ENCODE measurements around the gene GIPC2. TPM values are rescaled to one million over a fixed set of nuclear protein-coding genes. Genes with fewer than 3 reads are reported as not detected.

The GIPC2 gene
- total and polyA plus RNA-seq, 9 of the 15 experiments (the other 6 are each of a cell fraction or from before 2014, with no cell fraction given): 0.01 to 0.05 (median 0.04) TPM; not detected in 3

GRCh38 chr1:78004719-78005447, 40.9 kb upstream of the GIPC2 start, which contains the start of gene DNAJB4 (continued):
- TF ChIP-seq ZNF740 (CRISPR knock-in tag; IDR thresholded peaks at IDR 0.05) (no peak), ZNF740 (tag; IDR thresholded peaks at IDR 0.05) (no peak), RB1 (IDR thresholded peaks at IDR 0.05; ENCODE audit: low read depth) (no peak), SRSF7 (optimal IDR thresholded peaks at IDR 0.05; ENCODE audit: low read depth, low read length) (no peak), POLR2AphosphoS5 (IDR thresholded peaks at IDR 0.05; ENCODE audit: control insufficient read depth, insufficient read depth, low read depth, low read length) (no peak), FOS (IDR thresholded peaks at IDR 0.05; ENCODE audit: extremely low read depth, insufficient read length) (no peak), DPF2 (IDR thresholded peaks at IDR 0.05) (no peak), TAF9B (IDR thresholded peaks at IDR 0.05; ENCODE audit: partially characterized antibody) (peak; percentile 69), ZNF77 (CRISPR knock-in tag; IDR thresholded peaks at IDR 0.05) (no peak), NR1H2 (CRISPR knock-in tag; IDR thresholded peaks at IDR 0.05) (no peak), KHSRP (IDR thresholded peaks at IDR 0.05) (no peak), ZNF444 (CRISPR knock-in tag; IDR thresholded peaks at IDR 0.05) (no peak), TRIM28 (IDR thresholded peaks at IDR 0.05) (no peak), HEY1 (CRISPR knock-in tag; IDR thresholded peaks at IDR 0.05; ENCODE audit: borderline replicate concordance) (no peak), MYNN (IDR thresholded peaks at IDR 0.05) (no peak), MYNN (CRISPR knock-in tag; IDR thresholded peaks at IDR 0.05) (no peak), UBTF (IDR thresholded peaks at IDR 0.05; ENCODE audit: borderline replicate concordance in 1 of 2, low read depth in 2 of 2, low read length in 2 of 2) (no peak), TCFL5 (CRISPR knock-in tag; conservative IDR thresholded peaks at IDR 0.05) (no peak), TCF7 (IDR thresholded peaks at IDR 0.05; ENCODE audit: borderline replicate concordance) (no peak)
- TF ChIP-seq, protein P1, sequence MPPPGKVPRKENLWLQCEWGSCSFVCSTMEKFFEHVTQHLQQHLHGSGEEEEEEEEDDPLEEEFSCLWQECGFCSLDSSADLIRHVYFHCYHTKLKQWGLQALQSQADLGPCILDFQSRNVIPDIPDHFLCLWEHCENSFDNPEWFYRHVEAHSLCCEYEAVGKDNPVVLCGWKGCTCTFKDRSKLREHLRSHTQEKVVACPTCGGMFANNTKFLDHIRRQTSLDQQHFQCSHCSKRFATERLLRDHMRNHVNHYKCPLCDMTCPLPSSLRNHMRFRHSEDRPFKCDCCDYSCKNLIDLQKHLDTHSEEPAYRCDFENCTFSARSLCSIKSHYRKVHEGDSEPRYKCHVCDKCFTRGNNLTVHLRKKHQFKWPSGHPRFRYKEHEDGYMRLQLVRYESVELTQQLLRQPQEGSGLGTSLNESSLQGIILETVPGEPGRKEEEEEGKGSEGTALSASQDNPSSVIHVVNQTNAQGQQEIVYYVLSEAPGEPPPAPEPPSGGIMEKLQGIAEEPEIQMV (tag; conservative IDR thresholded peaks at IDR 0.05; ENCODE audit: low read depth): no peak
- TF ChIP-seq, protein P2, sequence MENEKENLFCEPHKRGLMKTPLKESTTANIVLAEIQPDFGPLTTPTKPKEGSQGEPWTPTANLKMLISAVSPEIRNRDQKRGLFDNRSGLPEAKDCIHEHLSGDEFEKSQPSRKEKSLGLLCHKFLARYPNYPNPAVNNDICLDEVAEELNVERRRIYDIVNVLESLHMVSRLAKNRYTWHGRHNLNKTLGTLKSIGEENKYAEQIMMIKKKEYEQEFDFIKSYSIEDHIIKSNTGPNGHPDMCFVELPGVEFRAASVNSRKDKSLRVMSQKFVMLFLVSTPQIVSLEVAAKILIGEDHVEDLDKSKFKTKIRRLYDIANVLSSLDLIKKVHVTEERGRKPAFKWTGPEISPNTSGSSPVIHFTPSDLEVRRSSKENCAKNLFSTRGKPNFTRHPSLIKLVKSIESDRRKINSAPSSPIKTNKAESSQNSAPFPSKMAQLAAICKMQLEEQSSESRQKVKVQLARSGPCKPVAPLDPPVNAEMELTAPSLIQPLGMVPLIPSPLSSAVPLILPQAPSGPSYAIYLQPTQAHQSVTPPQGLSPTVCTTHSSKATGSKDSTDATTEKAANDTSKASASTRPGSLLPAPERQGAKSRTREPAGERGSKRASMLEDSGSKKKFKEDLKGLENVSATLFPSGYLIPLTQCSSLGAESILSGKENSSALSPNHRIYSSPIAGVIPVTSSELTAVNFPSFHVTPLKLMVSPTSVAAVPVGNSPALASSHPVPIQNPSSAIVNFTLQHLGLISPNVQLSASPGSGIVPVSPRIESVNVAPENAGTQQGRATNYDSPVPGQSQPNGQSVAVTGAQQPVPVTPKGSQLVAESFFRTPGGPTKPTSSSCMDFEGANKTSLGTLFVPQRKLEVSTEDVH (IDR thresholded peaks at IDR 0.05; ENCODE audit: low read depth, partially characterized antibody): no peak
- TF ChIP-seq, protein P3, sequence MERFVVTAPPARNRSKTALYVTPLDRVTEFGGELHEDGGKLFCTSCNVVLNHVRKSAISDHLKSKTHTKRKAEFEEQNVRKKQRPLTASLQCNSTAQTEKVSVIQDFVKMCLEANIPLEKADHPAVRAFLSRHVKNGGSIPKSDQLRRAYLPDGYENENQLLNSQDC (CRISPR knock-in tag; IDR thresholded peaks at IDR 0.05): peak; percentile 15; the same call in 1 of the 2 replicates

Data from K562 (cell line).